A549 (cell line): ENCODE measurements around the gene CASP10.

Source experiments
- FOSL2 ChIP-seq, 2 experiments: fragments of 450-650 bp in 1 of 2; fragments of >200 bp in 1 of 2; sonication (Bioruptor Twin) in 1 of 2; formaldehyde crosslinking; IDR thresholded peaks; 2 replicates each; pipeline versions ENCODE4 v1.5.0 to v1.6.1; 2016 to 2020; ENCODE audit warnings: mild to moderate bottlenecking in 1 of 2, moderate library complexity in 1 of 2
- MAFK ChIP-seq: fragments of 450-650 bp; IDR thresholded peaks from 2 replicates; pipeline ENCODE4 v1.6.1; 2014; ENCODE audit not compliant: partially characterized antibody
- MYC ChIP-seq: IDR thresholded peaks from 2 replicates; pipeline ENCODE4 v1.6.1; 2012; ENCODE audit warnings: mild to moderate bottlenecking, inconsistent platforms, low read length, improper control_type of control experiment, borderline replicate concordance
- POLR2A ChIP-seq: IDR thresholded peaks from 2 replicates; pipeline ENCODE4 v1.6.1; 2012; ENCODE audit warnings: mild to moderate bottlenecking, low read length
- RFX5 ChIP-seq: fragments of 450-650 bp; IDR thresholded peaks from 2 replicates; pipeline ENCODE4 v1.7.1; 2014; ENCODE audit warnings: antibody characterized with exemption, mild to moderate bottlenecking, moderate library complexity
- ZFP36 ChIP-seq: fragments of 450-650 bp; IDR thresholded peaks from 2 replicates; pipeline ENCODE4 v1.6.1; 2014; ENCODE audit warnings: borderline replicate concordance; ENCODE audit not compliant: partially characterized antibody
- TF ChIP-seq, protein P1 (sequence below): fragments of >200 bp; sonication (Bioruptor Twin); formaldehyde crosslinking; IDR thresholded peaks from 3 replicates; pipeline ENCODE4 v1.5.1; 2016

- TF ChIP-seq POLR2A (no peak), FOSL2 (IDR thresholded peaks at IDR 0.05) (no peak), FOSL2 (CRISPR knock-in tag; IDR thresholded peaks at IDR 0.05) (no peak), ZFP36 (no peak), RFX5 (no peak), MYC (no peak), MAFK (no peak)
- TF ChIP-seq, protein P1, sequence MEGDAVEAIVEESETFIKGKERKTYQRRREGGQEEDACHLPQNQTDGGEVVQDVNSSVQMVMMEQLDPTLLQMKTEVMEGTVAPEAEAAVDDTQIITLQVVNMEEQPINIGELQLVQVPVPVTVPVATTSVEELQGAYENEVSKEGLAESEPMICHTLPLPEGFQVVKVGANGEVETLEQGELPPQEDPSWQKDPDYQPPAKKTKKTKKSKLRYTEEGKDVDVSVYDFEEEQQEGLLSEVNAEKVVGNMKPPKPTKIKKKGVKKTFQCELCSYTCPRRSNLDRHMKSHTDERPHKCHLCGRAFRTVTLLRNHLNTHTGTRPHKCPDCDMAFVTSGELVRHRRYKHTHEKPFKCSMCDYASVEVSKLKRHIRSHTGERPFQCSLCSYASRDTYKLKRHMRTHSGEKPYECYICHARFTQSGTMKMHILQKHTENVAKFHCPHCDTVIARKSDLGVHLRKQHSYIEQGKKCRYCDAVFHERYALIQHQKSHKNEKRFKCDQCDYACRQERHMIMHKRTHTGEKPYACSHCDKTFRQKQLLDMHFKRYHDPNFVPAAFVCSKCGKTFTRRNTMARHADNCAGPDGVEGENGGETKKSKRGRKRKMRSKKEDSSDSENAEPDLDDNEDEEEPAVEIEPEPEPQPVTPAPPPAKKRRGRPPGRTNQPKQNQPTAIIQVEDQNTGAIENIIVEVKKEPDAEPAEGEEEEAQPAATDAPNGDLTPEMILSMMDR, result no peak
Measured at GRCh38 chr2:201208563-201209252, 25.8 kb downstream of the CASP10 start.
